Subcutaneous adipose tissue (tissue), 4 donors: ENCODE data around the gene NCKAP1. TPM values are rescaled to one million over a fixed set of nuclear protein-coding genes. Genes with fewer than 3 reads are reported as not detected.

Experiments
- CTCF ChIP-seq: fragments of 450-650 bp; IDR thresholded peaks from one replicate; pipeline ENCODE4 v1.5.1; 2016; ENCODE audit warnings: low read depth, mild to moderate bottlenecking, control low read depth, antibody characterized with exemption, moderate library complexity
- total RNA-seq, 4 donors: library from RNA; depleted of rRNA; stranded (reverse); fragments of >200 nt; gene quantifications; one replicate each; pipeline ENCODE4 v1.1.0, GENCODE V29; 2016

The NCKAP1 gene
- total RNA-seq, 4 donors from 2014 or later = 123 to 308 (median 157) TPM

GRCh38 chr2:183024339-183025095 is 13.7 kb downstream of the NCKAP1 start:
- no peak for TF ChIP-seq CTCF

GRCh38 chr2:183022711-183023110 is 15.5 kb downstream of the NCKAP1 start:
- no peak for TF ChIP-seq CTCF

GRCh38 chr2:183021613-183022012 is 16.6 kb downstream of the NCKAP1 start:
- no peak for TF ChIP-seq CTCF

- TF ChIP-seq CTCF = no peak
These were observed 18.4 kb downstream of the NCKAP1 start for GRCh38 chr2:183019718-183020442.

- no peak for TF ChIP-seq CTCF
These were observed 24.3 kb downstream of the NCKAP1 start for GRCh38 chr2:183014005-183014404.

GRCh38 chr2:183011743-183012142 is 26.5 kb downstream of the NCKAP1 start:
- TF ChIP-seq CTCF = no peak

- no peak for TF ChIP-seq CTCF
These were observed 28.1 kb downstream of the NCKAP1 start for GRCh38 chr2:183010112-183010511.
